GM23338 (cell line): Measurements from ENCODE around the gene MED12L. TPM values are rescaled to one million over a fixed set of nuclear protein-coding genes. Genes with fewer than 3 reads are reported as not detected.
A peak's percentile ranks its signal among the peaks of the same experiment; 100 is the strongest.

Experiments
- ATAC-seq: fragments of 200-7000 bp; cut with Tn5 transposase; 3 replicates; pipeline ENCODE4 v1.9.1; 2020
- DNase-seq: peaks from one replicate; pipeline ENCODE4 v3.0.0-alpha.2; 2015; ENCODE audit warnings: low spot score
- H2AFZ ChIP-seq: fragments of 200-600 bp; sonication (generic); 2 replicates; pipeline ENCODE4 v1.8.0; 2016; ENCODE audit warnings: antibody characterized with exemption, mild to moderate bottlenecking, moderate library complexity
- H3F3A ChIP-seq: fragments of 200-600 bp; sonication (generic); replicated peaks from 2 replicates; pipeline ENCODE4 v1.8.0; 2017; ENCODE audit warnings: antibody characterized with exemption, mixed run types, low read depth
- H3K27ac ChIP-seq: fragments of 200-600 bp; sonication (generic); 2 replicates; pipeline ENCODE4 v1.6.1; 2016; ENCODE audit warnings: low read depth
- H3K27me3 ChIP-seq: fragments of 200-600 bp; sonication (generic); 2 replicates; pipeline ENCODE4 v1.8.0; 2016; ENCODE audit warnings: mild to moderate bottlenecking, mixed run types, moderate library complexity; ENCODE audit not compliant: insufficient read depth
- H3K36me3 ChIP-seq: fragments of 200-600 bp; sonication (generic); 2 replicates; pipeline ENCODE4 v1.8.0; 2016; ENCODE audit warnings: mild to moderate bottlenecking; ENCODE audit not compliant: insufficient read depth
- H3K4me1 ChIP-seq: fragments of 200-600 bp; sonication (generic); 2 replicates; pipeline ENCODE4 v1.8.0; 2016; ENCODE audit warnings: mild to moderate bottlenecking, moderate library complexity; ENCODE audit not compliant: insufficient read depth
- H3K4me2 ChIP-seq: fragments of 200-600 bp; sonication (generic); 2 replicates; pipeline ENCODE4 v1.7.1; 2017; ENCODE audit warnings: mixed run types
- H3K4me3 ChIP-seq: fragments of 200-600 bp; sonication (generic); 2 replicates; pipeline ENCODE4 v1.6.1; 2016; ENCODE audit warnings: mixed run types
- H3K79me2 ChIP-seq: fragments of 200-600 bp; sonication (generic); replicated peaks from 2 replicates; pipeline ENCODE4 v1.8.0; 2017; ENCODE audit warnings: mild to moderate bottlenecking; ENCODE audit not compliant: insufficient read depth
- H3K9me2 ChIP-seq: fragments of 200-600 bp; sonication (generic); 2 replicates; pipeline ENCODE4 v1.8.0; 2017; ENCODE audit not compliant: insufficient read depth
- H4K20me1 ChIP-seq: fragments of 200-600 bp; sonication (generic); replicated peaks from 2 replicates; pipeline ENCODE4 v1.8.0; 2017; ENCODE audit warnings: mild to moderate bottlenecking; ENCODE audit not compliant: insufficient read depth
- H3K27ac Mint-ChIP-seq: 2 replicates; pipeline ENCODE4 v1.8.0; 2020; ENCODE audit warnings: inconsistent platforms, mild to moderate bottlenecking, moderate library complexity, mixed read lengths
- H3K27me3 Mint-ChIP-seq: 3 replicates; pipeline ENCODE4 v1.8.0; 2022; ENCODE audit warnings: low read depth, mild to moderate bottlenecking, moderate library complexity, mixed read lengths, inconsistent platforms; ENCODE audit not compliant: insufficient read depth, poor library complexity
- H3K36me3 Mint-ChIP-seq: 3 replicates; pipeline ENCODE4 v1.8.0; 2021; ENCODE audit warnings: low read depth, mild to moderate bottlenecking, inconsistent platforms, moderate library complexity, mixed read lengths
- H3K4me1 Mint-ChIP-seq: 3 replicates; pipeline ENCODE4 v1.8.0; 2020; ENCODE audit warnings: mild to moderate bottlenecking, inconsistent platforms, mixed read lengths
- H3K4me3 Mint-ChIP-seq: 3 replicates; pipeline ENCODE4 v1.8.0; 2021; ENCODE audit warnings: moderate library complexity, mild to moderate bottlenecking, inconsistent platforms, mixed read lengths
- H3K9me3 Mint-ChIP-seq: 3 replicates; pipeline ENCODE4 v1.8.0; 2020; ENCODE audit warnings: moderate library complexity, mild to moderate bottlenecking, inconsistent platforms, mixed read lengths
- CTCF ChIP-seq, 2 experiments: fragments of 200-600 bp in 1 of 2; sonication (generic) in 1 of 2; conservative IDR thresholded peaks; 2 replicates each; pipeline versions ENCODE4 v1.5.1 to v1.6.1; 2016 to 2017; ENCODE audit warnings: antibody characterized with exemption in 2 of 2, low read depth in 2 of 2, mild to moderate bottlenecking in 2 of 2, moderate library complexity in 1 of 2
- ETS1 ChIP-seq: IDR thresholded peaks from 2 replicates; pipeline ENCODE4 v1.6.1; 2016; ENCODE audit warnings: antibody characterized with exemption
- EZH2 ChIP-seq: fragments of 200-600 bp; sonication (generic); IDR thresholded peaks from one replicate; pipeline ENCODE4 v1.8.0; 2017; ENCODE audit warnings: antibody characterized with exemption, mild to moderate bottlenecking, low read depth; ENCODE audit not compliant: unreplicated experiment
- EZH2phosphoT487 ChIP-seq: fragments of 200-600 bp; sonication (generic); IDR thresholded peaks from one replicate; pipeline ENCODE4 v1.8.1; 2018; ENCODE audit warnings: antibody characterized with exemption; ENCODE audit not compliant: unreplicated experiment
- JUNB ChIP-seq: IDR thresholded peaks from one replicate; pipeline ENCODE4 v1.6.1; 2016; ENCODE audit warnings: antibody characterized with exemption; ENCODE audit not compliant: unreplicated experiment
- NANOG ChIP-seq: IDR thresholded peaks from 2 replicates; pipeline ENCODE4 v1.6.1; 2016; ENCODE audit warnings: antibody characterized with exemption, borderline replicate concordance
- REST ChIP-seq: IDR thresholded peaks from one replicate; pipeline ENCODE4 v1.6.1; 2018; ENCODE audit warnings: antibody characterized with exemption; ENCODE audit not compliant: unreplicated experiment
- ZNF114 ChIP-seq: fragments of 250-450 bp; sonication (Bioruptor Pico); IDR thresholded peaks from 2 replicates; pipeline ENCODE4 v1.5.0; 2020; ENCODE audit warnings: mild to moderate bottlenecking, moderate library complexity
- ZNF331 ChIP-seq: fragments of 250-450 bp; sonication (Bioruptor Pico); IDR thresholded peaks from 2 replicates; pipeline ENCODE4 v1.5.0; 2020; ENCODE audit warnings: low read depth, mild to moderate bottlenecking, moderate library complexity
- polyA plus RNA-seq: library from polyadenylated mRNA; unstranded; fragments of >200 nt; fragmentation: Nextera tagmentation; extraction: Ambion mirVana; gene quantifications from 2 replicates; pipeline ENCODE4 v1.2.1, GENCODE V29; 2016
- total RNA-seq: library from RNA; depleted of rRNA; stranded (reverse); fragments of >200 nt; shearing (Covaris generic); gene quantifications from 2 replicates; pipeline ENCODE4 v1.2.3, GENCODE V29; 2014

Gene MED12L
- total and polyA plus RNA-seq, 2 experiments from 2014 or later = 5.7 to 25.0 TPM

GRCh38 chr3:151293127-151293526 is 207.7 kb downstream of the MED12L start:
- no peak overlapping the region for H2AFZ ChIP-seq
- TF ChIP-seq ZNF114 (CRISPR knock-in tag) (no peak), ETS1 (no peak)
- no peaks in the 10 kb centered on the region for H4K20me1 ChIP-seq
- no peak overlapping the region for H3K4me3 Mint-ChIP-seq
- no peak overlapping the region for H3K4me2 ChIP-seq
- no peak overlapping the region for H3K27ac ChIP-seq
- 0 out of 2 replicates have a peak, but pooled peaks cover 3% of the 10 kb centered on the region for H3K4me1 ChIP-seq
- H3F3A ChIP-seq = no peaks in the 10 kb centered on the region
- no peak for ATAC-seq
- H3K4me3 ChIP-seq = no peak overlapping the region
- no peaks in the 10 kb centered on the region for H3K27me3 Mint-ChIP-seq
- H3K9me2 ChIP-seq = no peaks in the 10 kb centered on the region
- H3K36me3 ChIP-seq = no peaks in the 10 kb centered on the region
- H3K27ac Mint-ChIP-seq = no peak overlapping the region
- DNase-seq = no peak
- H3K27me3 ChIP-seq = no peaks in the 10 kb centered on the region
- H3K4me1 Mint-ChIP-seq = peaks cover 11% of the 10 kb centered on the region
- no peaks in the 10 kb centered on the region for H3K79me2 ChIP-seq
- no peaks in the 10 kb centered on the region for H3K9me3 Mint-ChIP-seq
- H3K36me3 Mint-ChIP-seq = no peaks in the 10 kb centered on the region

GRCh38 chr3:151296226-151296625 is 210.8 kb downstream of the MED12L start:
- TF ChIP-seq NANOG (no peak), EZH2phosphoT487 (no peak)
- H3K27me3 ChIP-seq = no peaks in the 10 kb centered on the region
- H3K4me2 ChIP-seq = no peak overlapping the region
- Mint-ChIP-seq H3K4me3 (no peak overlapping the region), H3K27me3 (no peaks in the 10 kb centered on the region), H3K27ac (0 out of 2 replicates have a peak overlapping the region, but pooled peaks have one; percentile 19), H3K36me3 (no peaks in the 10 kb centered on the region), H3K4me1 (peaks cover 25% of the 10 kb centered on the region), H3K9me3 (no peaks in the 10 kb centered on the region)
- H3K4me1 ChIP-seq = peaks cover 11% of the 10 kb centered on the region
- ATAC-seq (peak; percentile 80), DNase-seq (peak; percentile 48)
- no peaks in the 10 kb centered on the region for H4K20me1 ChIP-seq
- no peaks in the 10 kb centered on the region for H3K9me2 ChIP-seq
- H3F3A ChIP-seq = no peaks in the 10 kb centered on the region
- no peaks in the 10 kb centered on the region for H3K79me2 ChIP-seq
- no peak overlapping the region for H2AFZ ChIP-seq
- no peak overlapping the region for H3K4me3 ChIP-seq
- no peak overlapping the region for H3K27ac ChIP-seq
- H3K36me3 ChIP-seq = no peaks in the 10 kb centered on the region

- Histone ChIP-seq H3K4me2 (no peak overlapping the region), H3K4me1 (peaks cover 11% of the 10 kb centered on the region), H3K9me2 (no peaks in the 10 kb centered on the region), H4K20me1 (no peaks in the 10 kb centered on the region), H3F3A (no peaks in the 10 kb centered on the region), H3K4me3 (no peak overlapping the region), H3K27me3 (no peaks in the 10 kb centered on the region), H3K36me3 (no peaks in the 10 kb centered on the region), H3K79me2 (no peaks in the 10 kb centered on the region), H2AFZ (no peak overlapping the region), H3K27ac (no peak overlapping the region)
- no peak for DNase-seq
- Mint-ChIP-seq H3K27ac (peak overlapping the region; percentile 11; the same call in 1 of the 2 replicates), H3K27me3 (no peaks in the 10 kb centered on the region), H3K4me1 (peaks cover 25% of the 10 kb centered on the region), H3K4me3 (no peak overlapping the region), H3K9me3 (no peaks in the 10 kb centered on the region), H3K36me3 (no peaks in the 10 kb centered on the region)
- ATAC-seq = no peak
- TF ChIP-seq NANOG (no peak), REST (no peak), CTCF (conservative IDR thresholded peaks at IDR 0.05; ENCODE audit: low read depth in 2 of 2) (no peak), EZH2 (no peak), ZNF331 (CRISPR knock-in tag) (no peak), JUNB (no peak)
Measured at GRCh38 chr3:151297429-151297828, 212.0 kb downstream of the MED12L start.
